SIG-M5 treated with dmso at 0.1 percent for 504 hours (cell line): ENCODE data around the gene ESD.

Source experiments
- DNase-seq: peaks from one replicate; lab custom pipeline; 2025; ENCODE audit not compliant: unreplicated experiment; lab: John Stamatoyannopoulos, UW

Gene ESD

GRCh38 chr13:46747031-46747820 lies 49.7 kb downstream of the ESD start:
- DNase-seq = no peak

- DNase-seq = no peak
Observed at GRCh38 chr13:46745706-46746105, 51.3 kb downstream of the ESD start.

- DNase-seq = no peak
Observed at GRCh38 chr13:46745062-46745461, 51.9 kb downstream of the ESD start.

- no peak for DNase-seq
Observed at GRCh38 chr13:46743191-46743590, 53.8 kb downstream of the ESD start.

GRCh38 chr13:46739447-46740098 lies 57.4 kb downstream of the ESD start:
- no peak for DNase-seq

GRCh38 chr13:46738766-46739165 lies 58.2 kb downstream of the ESD start:
- no peak for DNase-seq

GRCh38 chr13:46738055-46738454 lies 58.9 kb downstream of the ESD start:
- no peak for DNase-seq

- DNase-seq = no peak
Observed at GRCh38 chr13:46736541-46737310, 60.2 kb downstream of the ESD start.

GRCh38 chr13:46735425-46735824 lies 61.5 kb downstream of the ESD start:
- no peak for DNase-seq

GRCh38 chr13:46731535-46731934 lies 65.4 kb downstream of the ESD start:
- DNase-seq = no peak

- peak; percentile 16 for DNase-seq
Observed at GRCh38 chr13:46728777-46729176, 68.2 kb downstream of the ESD start.

GRCh38 chr13:46726347-46726746 lies 70.6 kb downstream of the ESD start:
- no peak for DNase-seq
